IPS-15b (cell line): ENCODE measurements around the gene TMEM108.

Experiments used
- H3K27me3 ChIP-seq: one replicate; pipeline ENCODE4 v1.6.1; 2013; ENCODE audit warnings: low read length; ENCODE audit not compliant: control insufficient read depth, insufficient read depth
- H3K36me3 ChIP-seq: one replicate; pipeline ENCODE4 v1.6.1; 2013; ENCODE audit warnings: low read length; ENCODE audit not compliant: control insufficient read depth, insufficient read depth
- H3K4me1 ChIP-seq: one replicate; pipeline ENCODE4 v1.6.1; 2013; ENCODE audit warnings: mild to moderate bottlenecking, low read length; ENCODE audit not compliant: control insufficient read depth, insufficient read depth
- H3K4me3 ChIP-seq: one replicate; pipeline ENCODE4 v1.5.1; 2013; ENCODE audit warnings: low read depth, low read length
- H3K9ac ChIP-seq: one replicate; pipeline ENCODE4 v1.6.1; 2013; ENCODE audit warnings: low read depth, mild to moderate bottlenecking, low read length
- H3K9me3 ChIP-seq: one replicate; pipeline ENCODE4 v1.6.1; 2013; ENCODE audit warnings: mild to moderate bottlenecking, low read length; ENCODE audit not compliant: control insufficient read depth, insufficient read depth

The TMEM108 gene

DNA sequence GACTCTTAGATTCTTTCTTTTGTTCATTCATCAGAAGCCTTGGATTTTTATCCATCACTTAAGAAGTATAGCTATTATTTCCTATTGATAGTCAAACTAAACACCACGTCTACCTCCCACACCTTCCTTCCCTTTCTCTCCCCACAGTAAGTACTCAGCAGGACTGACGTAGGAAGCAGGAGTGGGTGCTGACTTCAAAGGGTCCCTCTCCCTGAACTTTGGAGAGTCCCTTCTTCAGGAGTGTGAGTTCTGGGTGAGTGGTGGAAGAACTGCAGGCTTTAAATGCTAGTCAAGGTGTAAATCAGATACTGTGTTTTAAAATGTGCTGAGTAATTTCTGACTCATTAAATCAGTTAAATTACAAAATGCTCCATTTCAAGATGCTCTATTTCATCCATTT lies 235.2 kb downstream of the TMEM108 start:
- no peak overlapping the region for H3K9ac ChIP-seq
- no peaks in the 10 kb centered on the region for H3K27me3 ChIP-seq
- H3K4me1 ChIP-seq = no peaks in the 10 kb centered on the region
- no peaks in the 10 kb centered on the region for H3K36me3 ChIP-seq
- no peak overlapping the region for H3K4me3 ChIP-seq
- no peaks in the 10 kb centered on the region for H3K9me3 ChIP-seq

DNA sequence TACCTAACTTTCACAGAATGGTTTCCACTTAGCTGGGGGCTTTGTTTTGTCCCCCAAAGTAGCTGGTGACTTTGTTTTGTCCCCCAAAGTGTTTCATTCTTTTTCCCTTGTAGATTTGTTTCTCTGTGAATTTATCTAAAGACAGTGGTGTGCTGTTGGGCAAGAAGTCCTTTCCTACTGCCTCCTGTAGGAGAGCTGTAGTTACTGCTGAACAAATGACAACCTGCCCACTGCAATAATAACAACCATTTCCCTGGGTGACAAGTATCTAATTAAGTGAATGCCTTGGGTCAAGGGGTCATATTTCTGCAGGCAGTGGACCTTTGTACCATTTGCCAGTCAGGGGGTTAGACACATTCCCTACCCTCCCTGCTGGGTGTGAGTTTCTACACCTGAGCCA lies 236.3 kb downstream of the TMEM108 start:
- Histone ChIP-seq H3K9me3 (no peaks in the 10 kb centered on the region), H3K9ac (no peak overlapping the region), H3K4me1 (no peaks in the 10 kb centered on the region), H3K4me3 (no peak overlapping the region), H3K27me3 (no peaks in the 10 kb centered on the region), H3K36me3 (no peaks in the 10 kb centered on the region)

DNA sequence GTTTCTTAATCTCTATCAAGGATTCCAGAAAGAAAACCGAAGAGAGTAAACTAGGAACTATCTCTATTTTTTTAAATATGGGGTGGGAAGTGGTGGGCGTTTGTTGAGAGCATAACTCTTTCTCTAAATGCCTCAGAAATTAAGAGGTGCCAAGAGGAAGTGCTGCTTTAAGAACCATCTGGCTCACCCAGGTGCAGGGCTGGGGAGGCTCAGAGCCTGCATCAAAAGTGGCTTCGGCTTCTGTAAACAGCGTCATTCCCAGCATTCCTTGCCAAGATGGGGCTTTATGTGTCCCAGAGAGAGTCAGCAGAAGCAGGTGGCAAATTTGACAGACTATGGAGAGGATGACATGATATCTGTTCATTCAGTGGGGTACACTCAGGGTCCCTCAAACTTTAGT lies 238.4 kb downstream of the TMEM108 start:
- Histone ChIP-seq H3K9me3 (no peaks in the 10 kb centered on the region), H3K36me3 (no peaks in the 10 kb centered on the region), H3K27me3 (no peaks in the 10 kb centered on the region), H3K9ac (no peak overlapping the region), H3K4me3 (no peak overlapping the region), H3K4me1 (no peaks in the 10 kb centered on the region)

DNA sequence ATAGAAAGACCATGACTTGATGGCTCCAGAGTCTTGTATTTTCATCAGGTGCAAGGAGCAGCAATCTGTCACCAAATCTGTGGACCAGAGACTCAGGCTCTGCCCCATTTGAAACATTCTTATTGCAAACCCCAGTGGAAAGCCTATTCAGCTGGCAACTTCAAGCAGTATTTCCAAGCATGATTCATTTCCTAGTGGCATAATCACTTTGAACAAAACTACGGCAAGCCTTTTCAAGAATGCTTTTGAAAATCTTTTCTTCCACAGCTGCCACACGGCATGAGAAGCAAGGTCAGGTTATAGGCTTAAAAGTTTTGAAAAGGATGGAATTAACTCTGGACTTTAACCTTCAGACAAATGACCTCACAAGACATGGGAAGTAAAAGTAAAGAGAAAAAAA lies 239.6 kb downstream of the TMEM108 start:
- Histone ChIP-seq H3K36me3 (no peaks in the 10 kb centered on the region), H3K9ac (no peak overlapping the region), H3K27me3 (no peaks in the 10 kb centered on the region), H3K9me3 (no peaks in the 10 kb centered on the region), H3K4me1 (no peaks in the 10 kb centered on the region), H3K4me3 (no peak overlapping the region)

DNA sequence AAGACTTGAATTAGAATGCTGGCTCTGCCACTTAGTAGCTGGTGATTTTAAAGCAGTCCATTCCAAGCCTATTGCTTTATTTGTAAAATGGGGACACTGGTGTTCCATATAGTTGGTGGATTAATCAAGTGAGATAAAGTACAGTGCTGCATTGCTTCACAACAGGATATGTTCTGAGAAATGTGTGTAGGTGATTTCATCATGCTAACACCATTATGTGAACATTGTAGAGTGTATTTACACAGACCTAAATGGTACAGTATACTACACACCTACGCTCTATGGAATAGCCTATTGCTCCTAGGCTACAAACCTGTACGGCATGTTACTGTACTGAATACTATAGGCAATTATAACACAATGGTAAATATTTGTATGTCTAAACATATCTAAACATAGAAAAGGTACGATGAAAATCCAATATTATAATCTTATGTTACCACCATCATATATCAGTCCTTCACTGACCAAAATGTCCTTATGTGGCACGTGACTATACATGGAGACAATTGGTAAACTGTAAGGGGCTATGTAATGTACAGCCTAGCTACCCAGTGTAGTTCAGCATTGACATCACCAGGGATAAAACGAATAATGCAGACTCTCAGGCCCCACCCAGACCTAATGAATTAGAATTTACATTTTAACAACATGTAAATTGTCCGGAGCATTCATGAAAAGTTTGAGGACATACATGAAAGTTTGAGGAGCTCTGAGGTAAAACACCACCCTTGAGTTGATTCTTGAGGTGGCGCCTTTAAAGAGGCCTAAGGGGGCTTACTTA lies 240.3 kb downstream of the TMEM108 start:
- Histone ChIP-seq H3K36me3 (no peaks in the 10 kb centered on the region), H3K9me3 (no peaks in the 10 kb centered on the region), H3K4me3 (no peak overlapping the region), H3K27me3 (no peaks in the 10 kb centered on the region), H3K9ac (no peak overlapping the region), H3K4me1 (no peaks in the 10 kb centered on the region)

DNA sequence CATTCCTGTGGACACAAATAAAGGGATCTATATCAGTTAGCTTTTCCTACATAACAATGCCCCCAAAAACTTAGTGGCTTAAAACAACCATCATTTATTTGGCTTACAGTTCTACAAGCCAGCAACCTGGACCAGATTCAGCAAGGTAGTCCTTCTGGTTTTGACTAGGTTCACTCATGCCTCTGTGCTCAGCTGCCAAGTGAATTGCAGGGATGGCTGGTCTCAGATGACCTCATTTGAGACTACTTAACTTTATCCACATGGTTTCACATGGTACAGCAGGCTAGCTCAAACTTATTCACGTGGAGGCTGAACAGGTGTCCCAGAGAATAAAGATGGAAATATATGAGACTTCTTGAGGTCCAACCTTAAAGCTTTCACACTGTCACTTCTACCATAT lies 242.4 kb downstream of the TMEM108 start:
- H3K4me1 ChIP-seq = peaks cover 4% of the 10 kb centered on the region
- H3K36me3 ChIP-seq = no peaks in the 10 kb centered on the region
- no peak overlapping the region for H3K9ac ChIP-seq
- H3K4me3 ChIP-seq = no peak overlapping the region
- H3K9me3 ChIP-seq = no peaks in the 10 kb centered on the region
- H3K27me3 ChIP-seq = no peaks in the 10 kb centered on the region

DNA sequence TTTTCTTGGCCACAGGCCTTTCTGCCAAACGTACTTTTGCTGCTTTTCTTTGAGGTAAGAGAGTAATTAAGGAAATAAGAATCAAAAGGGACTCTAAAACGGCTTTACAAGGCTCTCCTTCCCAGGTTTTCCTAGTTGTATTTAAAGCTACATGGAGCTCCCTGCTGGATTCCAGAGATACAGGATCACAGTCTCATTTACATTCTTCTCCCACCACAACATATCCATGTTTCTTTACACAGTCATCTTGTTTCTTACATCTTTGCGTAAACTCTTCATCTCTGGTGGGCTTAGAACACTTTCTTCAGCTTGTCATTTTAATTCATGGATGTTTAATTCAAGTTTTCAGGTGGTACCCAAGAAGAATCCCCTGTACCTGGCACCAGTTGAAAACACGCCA lies 244.0 kb downstream of the TMEM108 start:
- H3K9me3 ChIP-seq = no peaks in the 10 kb centered on the region
- no peak overlapping the region for H3K9ac ChIP-seq
- H3K27me3 ChIP-seq = no peaks in the 10 kb centered on the region
- H3K36me3 ChIP-seq = no peaks in the 10 kb centered on the region
- no peak overlapping the region for H3K4me3 ChIP-seq
- peaks cover 4% of the 10 kb centered on the region for H3K4me1 ChIP-seq

DNA sequence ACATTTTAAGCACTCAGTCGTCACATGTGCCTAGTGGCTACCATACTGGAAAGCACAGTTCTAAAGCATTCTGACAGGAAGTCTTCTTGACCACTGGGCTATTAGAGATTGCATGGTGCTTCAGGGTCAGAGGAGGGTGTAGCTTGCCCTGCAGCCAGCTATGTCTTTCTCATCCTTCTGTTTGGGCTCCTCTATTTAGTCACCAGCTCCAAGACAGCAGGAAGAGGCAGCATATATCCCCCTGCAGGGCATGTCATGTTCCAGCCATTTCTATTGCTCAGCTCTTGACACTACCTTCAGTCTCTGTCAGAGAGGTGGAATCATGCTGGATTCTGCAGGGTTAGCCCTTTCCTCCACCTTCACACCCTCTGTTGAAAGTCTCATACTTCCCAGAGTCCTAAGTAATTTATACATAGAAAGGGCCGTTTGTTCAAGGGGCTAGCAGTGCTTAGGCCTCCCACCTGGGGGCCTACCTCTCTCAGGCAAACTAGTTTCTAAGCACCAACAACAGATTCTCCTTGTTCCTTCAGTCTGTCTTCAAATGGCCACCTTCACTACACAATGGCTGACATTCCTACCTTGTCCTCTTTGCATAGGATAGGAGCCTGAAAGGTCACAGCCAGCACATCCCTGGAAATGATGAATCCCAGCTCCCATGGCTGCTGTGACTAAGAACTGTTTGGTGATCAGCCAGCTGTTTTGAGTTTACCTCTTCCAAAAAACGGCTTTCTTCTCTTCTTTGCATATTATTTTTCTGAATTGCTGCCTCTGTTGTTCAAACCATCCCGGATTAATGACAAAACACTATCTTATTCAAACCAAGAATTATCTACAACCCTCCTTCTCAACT lies 246.0 kb downstream of the TMEM108 start:
- H3K9ac ChIP-seq = no peak overlapping the region
- H3K27me3 ChIP-seq = no peaks in the 10 kb centered on the region
- H3K4me3 ChIP-seq = no peak overlapping the region
- H3K36me3 ChIP-seq = no peaks in the 10 kb centered on the region
- H3K9me3 ChIP-seq = no peaks in the 10 kb centered on the region
- peaks cover 4% of the 10 kb centered on the region for H3K4me1 ChIP-seq

DNA sequence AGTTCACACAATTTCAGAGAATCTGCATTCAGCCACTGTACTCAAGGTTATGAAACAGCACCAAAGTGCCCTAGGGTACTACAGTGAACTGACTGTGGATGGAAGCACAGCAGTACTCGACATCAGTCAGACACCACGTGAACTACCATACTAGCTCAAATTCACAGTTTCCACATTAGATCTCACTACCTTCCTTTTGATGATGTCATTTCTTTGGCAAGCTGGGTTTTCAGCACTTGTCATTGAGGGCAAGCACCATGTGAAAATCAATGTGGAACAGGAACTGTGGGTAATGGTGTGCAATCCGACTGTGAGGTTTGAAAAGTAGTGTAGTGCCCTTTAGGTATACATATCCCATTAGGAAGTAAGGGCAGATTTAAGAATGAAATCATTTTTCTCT lies 251.1 kb downstream of the TMEM108 start:
- H3K27me3 ChIP-seq = no peaks in the 10 kb centered on the region
- no peak overlapping the region for H3K9ac ChIP-seq
- no peaks in the 10 kb centered on the region for H3K9me3 ChIP-seq
- H3K4me3 ChIP-seq = no peak overlapping the region
- no peaks in the 10 kb centered on the region for H3K4me1 ChIP-seq
- H3K36me3 ChIP-seq = no peaks in the 10 kb centered on the region

DNA sequence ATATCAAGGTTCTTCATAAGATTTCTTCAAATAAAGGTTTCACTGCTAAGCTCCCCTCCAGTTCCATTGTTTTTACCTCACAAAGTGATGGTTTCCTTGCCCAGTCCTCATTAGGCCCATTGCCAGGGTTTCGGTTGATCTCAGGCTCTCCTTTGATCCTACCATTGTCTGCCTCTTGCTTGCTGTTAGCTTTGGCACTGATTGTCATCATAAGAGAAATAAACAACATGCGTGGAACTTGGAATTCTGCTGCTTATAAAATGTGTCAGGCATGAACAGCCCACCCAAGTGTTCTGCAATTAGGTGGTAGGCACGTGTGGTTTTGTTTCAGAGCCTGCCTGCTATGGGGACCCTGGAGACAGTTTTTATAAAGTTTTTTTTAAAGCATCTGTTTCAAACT lies 254.1 kb downstream of the TMEM108 start:
- Histone ChIP-seq H3K9ac (no peak overlapping the region), H3K4me3 (no peak overlapping the region), H3K27me3 (no peaks in the 10 kb centered on the region), H3K36me3 (no peaks in the 10 kb centered on the region), H3K9me3 (no peaks in the 10 kb centered on the region), H3K4me1 (peaks cover 2% of the 10 kb centered on the region)

DNA sequence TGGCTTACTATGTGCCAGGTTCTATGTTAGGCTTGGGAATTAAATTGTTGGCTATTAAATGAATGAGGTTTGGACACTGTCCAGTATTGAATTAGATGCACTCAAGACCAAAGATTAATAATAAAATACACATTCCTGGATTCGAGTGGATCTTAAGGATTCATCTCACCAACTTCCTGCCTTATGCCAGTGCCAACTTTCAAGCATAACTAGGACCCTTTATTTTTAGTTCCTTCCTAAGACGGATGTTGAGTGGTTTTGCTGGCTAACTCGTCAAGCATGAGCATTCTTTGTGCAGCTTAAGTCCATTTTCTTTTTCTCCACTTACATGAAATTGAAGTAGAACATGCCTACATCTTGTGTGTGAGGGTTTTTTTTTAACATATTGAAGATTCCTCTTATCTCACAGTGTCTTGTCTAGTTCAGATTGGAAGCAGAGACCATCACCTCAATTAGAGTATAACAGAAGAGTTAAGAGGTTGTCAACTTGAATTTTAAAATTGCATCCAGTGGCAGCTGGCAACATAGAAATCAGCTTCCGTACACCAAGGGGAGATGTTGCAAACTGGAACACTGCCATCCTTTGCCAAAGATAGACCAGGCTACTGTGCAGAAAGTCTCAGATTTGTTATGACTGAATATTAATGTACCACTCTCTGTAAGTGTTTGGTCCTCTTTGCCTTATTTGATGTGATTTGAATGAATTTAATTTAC lies 255.4 kb downstream of the TMEM108 start:
- Histone ChIP-seq H3K4me1 (peaks cover 2% of the 10 kb centered on the region), H3K4me3 (no peak overlapping the region), H3K9me3 (no peaks in the 10 kb centered on the region), H3K36me3 (no peaks in the 10 kb centered on the region), H3K9ac (no peak overlapping the region), H3K27me3 (no peaks in the 10 kb centered on the region)
